ENCODE results near the gene ADAMTS5. TPM values are rescaled to one million over a fixed set of nuclear protein-coding genes. Genes with fewer than 3 reads are reported as not detected.

The ADAMTS5 gene
- total RNA-seq, 1 donor from 2014 or later: 14.1 TPM

GRCh38 chr21:26909972-26910371, 56.9 kb downstream of the ADAMTS5 start:
- Histone ChIP-seq H3K9ac (ENCODE audit: low read length) (no peak overlapping the region), H3K27ac (ENCODE audit: low read depth, low read length) (no peak overlapping the region), H3K79me2 (ENCODE audit: insufficient read depth, low read length) (no peaks in the 10 kb centered on the region), H3K9me3 (ENCODE audit: insufficient read depth, low read depth, low read length) (no peaks in the 10 kb centered on the region), H3K27me3 (ENCODE audit: insufficient read depth, low read length) (no peaks in the 10 kb centered on the region), H4K20me1 (ENCODE audit: insufficient read depth, low read length) (no peaks in the 10 kb centered on the region), H3K4me1 (ENCODE audit: insufficient read depth, low read length) (no peaks in the 10 kb centered on the region), H3K4me2 (ENCODE audit: low read length) (no peak overlapping the region), H3K4me3 (ENCODE audit: insufficient read depth, low read depth, low read length) (no peak overlapping the region), H2AFZ (ENCODE audit: low read depth, low read length) (no peak overlapping the region), H3K36me3 (ENCODE audit: insufficient read depth, low read length) (no peaks in the 10 kb centered on the region)
- Mint-ChIP-seq H3K27ac (ENCODE audit: unreplicated experiment) (no peak overlapping the region), H3K27me3 (ENCODE audit: low read depth, unreplicated experiment) (no peaks in the 10 kb centered on the region), H3K4me1 (ENCODE audit: low read depth, unreplicated experiment) (peaks cover 14% of the 10 kb centered on the region), H3K4me3 (ENCODE audit: unreplicated experiment) (no peak overlapping the region), H3K36me3 (ENCODE audit: low read depth, unreplicated experiment) (peaks cover 1% of the 10 kb centered on the region), H3K9me3 (ENCODE audit: unreplicated experiment) (peaks cover 6% of the 10 kb centered on the region)
- TF ChIP-seq, protein P1, sequence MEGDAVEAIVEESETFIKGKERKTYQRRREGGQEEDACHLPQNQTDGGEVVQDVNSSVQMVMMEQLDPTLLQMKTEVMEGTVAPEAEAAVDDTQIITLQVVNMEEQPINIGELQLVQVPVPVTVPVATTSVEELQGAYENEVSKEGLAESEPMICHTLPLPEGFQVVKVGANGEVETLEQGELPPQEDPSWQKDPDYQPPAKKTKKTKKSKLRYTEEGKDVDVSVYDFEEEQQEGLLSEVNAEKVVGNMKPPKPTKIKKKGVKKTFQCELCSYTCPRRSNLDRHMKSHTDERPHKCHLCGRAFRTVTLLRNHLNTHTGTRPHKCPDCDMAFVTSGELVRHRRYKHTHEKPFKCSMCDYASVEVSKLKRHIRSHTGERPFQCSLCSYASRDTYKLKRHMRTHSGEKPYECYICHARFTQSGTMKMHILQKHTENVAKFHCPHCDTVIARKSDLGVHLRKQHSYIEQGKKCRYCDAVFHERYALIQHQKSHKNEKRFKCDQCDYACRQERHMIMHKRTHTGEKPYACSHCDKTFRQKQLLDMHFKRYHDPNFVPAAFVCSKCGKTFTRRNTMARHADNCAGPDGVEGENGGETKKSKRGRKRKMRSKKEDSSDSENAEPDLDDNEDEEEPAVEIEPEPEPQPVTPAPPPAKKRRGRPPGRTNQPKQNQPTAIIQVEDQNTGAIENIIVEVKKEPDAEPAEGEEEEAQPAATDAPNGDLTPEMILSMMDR (IDR thresholded peaks at IDR 0.05; ENCODE audit: insufficient read depth, low read depth, low read length): no peak
- no peak for TF ChIP-seq EZH2 (IDR thresholded peaks at IDR 0.05; ENCODE audit: insufficient read depth, low read length)
- DNase-seq (ENCODE audit: low read depth): no peak
- FAIRE-seq: no peak

- Mint-ChIP-seq H3K4me3 (ENCODE audit: unreplicated experiment) (no peak overlapping the region), H3K9me3 (ENCODE audit: unreplicated experiment) (peaks cover 4% of the 10 kb centered on the region), H3K36me3 (ENCODE audit: low read depth, unreplicated experiment) (no peaks in the 10 kb centered on the region), H3K27me3 (ENCODE audit: low read depth, unreplicated experiment) (no peaks in the 10 kb centered on the region), H3K4me1 (ENCODE audit: low read depth, unreplicated experiment) (no peaks in the 10 kb centered on the region), H3K27ac (ENCODE audit: unreplicated experiment) (no peak overlapping the region)
- no peak overlapping the region for H3K4me3 ChIP-seq (ENCODE audit: insufficient read depth, low read depth, low read length)
- TF ChIP-seq EZH2 (IDR thresholded peaks at IDR 0.05; ENCODE audit: insufficient read depth, low read length): no peak
- TF ChIP-seq, protein P1 (IDR thresholded peaks at IDR 0.05; ENCODE audit: insufficient read depth, low read depth, low read length): no peak
- H3K4me1 ChIP-seq (ENCODE audit: insufficient read depth, low read length): no peaks in the 10 kb centered on the region
- H3K4me2 ChIP-seq (ENCODE audit: low read length): no peak overlapping the region
- no peaks in the 10 kb centered on the region for H3K36me3 ChIP-seq (ENCODE audit: insufficient read depth, low read length)
- no peak overlapping the region for H3K9ac ChIP-seq (ENCODE audit: low read length)
- FAIRE-seq (no peak), DNase-seq (ENCODE audit: low read depth) (no peak)
- H3K79me2 ChIP-seq (ENCODE audit: insufficient read depth, low read length): no peaks in the 10 kb centered on the region
- H2AFZ ChIP-seq (ENCODE audit: low read depth, low read length): no peak overlapping the region
- H4K20me1 ChIP-seq (ENCODE audit: insufficient read depth, low read length): no peaks in the 10 kb centered on the region
- H3K27ac ChIP-seq (ENCODE audit: low read depth, low read length): no peak overlapping the region
- no peaks in the 10 kb centered on the region for H3K9me3 ChIP-seq (ENCODE audit: insufficient read depth, low read depth, low read length)
- H3K27me3 ChIP-seq (ENCODE audit: insufficient read depth, low read length): no peaks in the 10 kb centered on the region
These were observed 65.9 kb downstream of the ADAMTS5 start for GRCh38 chr21:26900980-26901379.

DNA sequence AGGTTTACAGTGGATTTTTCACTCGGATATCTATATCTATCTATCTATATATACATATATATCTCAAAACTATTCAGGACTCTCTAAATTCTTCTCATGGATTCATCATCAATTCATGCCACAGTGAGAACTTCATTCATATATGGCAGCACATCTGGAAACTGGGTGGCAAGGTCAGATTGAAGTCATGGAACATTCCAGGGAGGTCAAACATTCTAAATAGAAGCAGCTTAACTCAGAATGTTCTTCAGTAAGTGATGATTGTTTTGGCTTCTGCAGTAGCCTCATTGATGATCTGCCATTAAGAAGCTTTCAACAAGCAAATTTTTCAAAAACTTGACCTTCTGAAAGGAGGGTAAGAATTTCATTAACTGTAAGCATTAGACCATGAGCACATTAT, 74.7 kb downstream of the ADAMTS5 start:
- Mint-ChIP-seq H3K27me3 (ENCODE audit: low read depth, unreplicated experiment) (no peaks in the 10 kb centered on the region), H3K9me3 (ENCODE audit: unreplicated experiment) (peaks cover under 1% of the 10 kb centered on the region), H3K36me3 (ENCODE audit: low read depth, unreplicated experiment) (no peaks in the 10 kb centered on the region), H3K4me1 (ENCODE audit: low read depth, unreplicated experiment) (peaks cover 6% of the 10 kb centered on the region), H3K27ac (ENCODE audit: unreplicated experiment) (no peak overlapping the region), H3K4me3 (ENCODE audit: unreplicated experiment) (no peak overlapping the region)
- DNase-seq (ENCODE audit: low read depth) (no peak), FAIRE-seq (no peak)
- Histone ChIP-seq H3K9ac (ENCODE audit: low read length) (no peak overlapping the region), H2AFZ (ENCODE audit: low read depth, low read length) (no peak overlapping the region), H3K4me3 (ENCODE audit: insufficient read depth, low read depth, low read length) (no peak overlapping the region), H3K79me2 (ENCODE audit: insufficient read depth, low read length) (no peaks in the 10 kb centered on the region), H3K4me1 (ENCODE audit: insufficient read depth, low read length) (no peaks in the 10 kb centered on the region), H3K27ac (ENCODE audit: low read depth, low read length) (no peak overlapping the region), H3K9me3 (ENCODE audit: insufficient read depth, low read depth, low read length) (no peaks in the 10 kb centered on the region), H3K36me3 (ENCODE audit: insufficient read depth, low read length) (no peaks in the 10 kb centered on the region), H3K27me3 (ENCODE audit: insufficient read depth, low read length) (no peaks in the 10 kb centered on the region), H3K4me2 (ENCODE audit: low read length) (no peak overlapping the region), H4K20me1 (ENCODE audit: insufficient read depth, low read length) (no peaks in the 10 kb centered on the region)
- TF ChIP-seq EZH2 (IDR thresholded peaks at IDR 0.05; ENCODE audit: insufficient read depth, low read length): no peak
- TF ChIP-seq, protein P1 (IDR thresholded peaks at IDR 0.05; ENCODE audit: insufficient read depth, low read depth, low read length): no peak

Data from astrocyte (in vitro differentiated cells and primary cell).